ENCODE results near the gene SMIM5.

DNA sequence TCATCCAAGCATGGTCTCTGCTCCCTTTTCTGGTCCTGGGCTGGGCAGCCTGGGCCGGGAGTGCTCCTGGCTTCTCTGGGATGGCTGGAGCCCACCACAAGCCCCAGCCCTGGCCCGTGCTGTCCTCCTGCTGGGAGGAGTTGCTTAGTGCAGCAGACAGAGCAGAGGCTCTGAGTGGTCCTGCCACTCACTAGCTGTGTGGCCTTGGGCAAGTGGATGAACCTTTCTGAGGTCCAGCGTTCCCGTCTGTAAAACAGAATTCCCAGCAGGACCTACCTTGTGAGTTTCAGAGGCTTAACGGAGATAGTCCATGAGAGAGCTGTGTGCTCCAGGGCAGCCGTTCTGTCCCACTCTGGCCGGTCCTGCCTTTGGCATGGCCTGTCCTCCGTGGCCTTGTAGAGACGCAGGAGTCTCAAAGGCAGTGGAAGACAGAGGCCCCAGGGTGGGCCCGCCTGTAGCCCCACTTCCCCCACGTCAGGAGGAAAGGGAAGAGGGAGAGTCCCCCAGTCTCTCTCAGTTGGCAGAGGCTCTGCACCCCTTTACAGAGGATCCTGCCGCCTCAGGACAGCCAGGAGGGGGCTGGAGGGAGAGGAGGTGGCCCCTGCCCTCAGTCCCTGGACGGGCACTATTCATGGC, 37.8 kb upstream of the SMIM5 start:
- no peak for TF ChIP-seq POLR2A (IDR thresholded peaks at IDR 0.05; ENCODE audit: low read length)
- TF ChIP-seq GATA1 (IDR thresholded peaks at IDR 0.05; ENCODE audit: low read depth, low read length): no peak
